ENCODE data around the gene SUPT4H1. TPM values are rescaled to one million over a fixed set of nuclear protein-coding genes. Genes with fewer than 3 reads are reported as not detected.

The SUPT4H1 gene
- total RNA-seq, 1 experiment from 2014 or later, result 70.9 TPM

GRCh38 chr17:58313815-58314705 lies 37.9 kb downstream of the SUPT4H1 start:
- CTCF ChIA-PET, result interaction anchor here (1.9 kb wide), 1 partner anchor 103 kb away, joined by 5 read pairs; the partner anchor contains the start of gene RNF43
- POLR2A ChIA-PET, result no interaction called here
- no peaks in the 10 kb centered on the region for H3K9me3 Mint-ChIP-seq (ENCODE audit: unreplicated experiment)
- no peak overlapping the region for H3K4me3 ChIP-seq (ENCODE audit: low read depth, low read length)
- intact Hi-C loops (cut with micrococcal nuclease; ENCODE audit: unreplicated experiment), result no loop called here
- no peak for TF ChIP-seq CTCF (IDR thresholded peaks at IDR 0.05; ENCODE audit: insufficient read depth in 1 of 2, low read depth in 1 of 2, low read length in 1 of 2, severe bottlenecking in 1 of 2, unreplicated experiment in 1 of 2)
- H3K27me3 ChIP-seq (replicated peaks; ENCODE audit: control insufficient read depth, insufficient read depth, low read length), result no peaks in the 10 kb centered on the region
- H3K27ac Mint-ChIP-seq (ENCODE audit: unreplicated experiment), result no peak overlapping the region
- H3K9me3 ChIP-seq, result no peaks in the 10 kb centered on the region
- DNase-seq, result no peak
- peaks cover 16% of the 10 kb centered on the region for H3K4me1 ChIP-seq
- H3K36me3 Mint-ChIP-seq (ENCODE audit: insufficient read depth, unreplicated experiment), result no peaks in the 10 kb centered on the region
- no peaks in the 10 kb centered on the region for H3K27me3 Mint-ChIP-seq (ENCODE audit: insufficient read depth, unreplicated experiment)
- no peak overlapping the region for H3K4me3 Mint-ChIP-seq (ENCODE audit: unreplicated experiment)
- no peaks in the 10 kb centered on the region for H3K36me3 ChIP-seq (ENCODE audit: control insufficient read depth, insufficient read depth, low read length)
- no TSS peak for BruUV-seq (replicated peaks)
- H3K4me1 Mint-ChIP-seq (ENCODE audit: low read depth, unreplicated experiment), result peaks cover 20% of the 10 kb centered on the region

- Histone ChIP-seq H3K9me3 (no peaks in the 10 kb centered on the region), H3K27me3 (replicated peaks; ENCODE audit: control insufficient read depth, insufficient read depth, low read length) (no peaks in the 10 kb centered on the region), H3K4me1 (peaks cover 10% of the 10 kb centered on the region), H3K36me3 (ENCODE audit: control insufficient read depth, insufficient read depth, low read length) (no peaks in the 10 kb centered on the region), H3K4me3 (ENCODE audit: low read depth, low read length) (no peak overlapping the region)
- intact Hi-C loops (cut with micrococcal nuclease; ENCODE audit: unreplicated experiment), result no loop called here
- Mint-ChIP-seq H3K36me3 (ENCODE audit: insufficient read depth, unreplicated experiment) (no peaks in the 10 kb centered on the region), H3K27ac (ENCODE audit: unreplicated experiment) (no peak overlapping the region), H3K27me3 (ENCODE audit: insufficient read depth, unreplicated experiment) (no peaks in the 10 kb centered on the region), H3K4me3 (ENCODE audit: unreplicated experiment) (no peak overlapping the region), H3K9me3 (ENCODE audit: unreplicated experiment) (no peaks in the 10 kb centered on the region), H3K4me1 (ENCODE audit: low read depth, unreplicated experiment) (peaks cover 18% of the 10 kb centered on the region)
- TF ChIP-seq CTCF (IDR thresholded peaks at IDR 0.05; ENCODE audit: insufficient read depth in 1 of 2, low read depth in 1 of 2, low read length in 1 of 2, severe bottlenecking in 1 of 2, unreplicated experiment in 1 of 2), result no peak
- CTCF ChIA-PET, result interaction anchor here (0.5 kb wide), 1 partner anchor 146 kb away, joined by 5 read pairs; no protein-coding TSS in a partner anchor
- POLR2A ChIA-PET, result no interaction called here
- DNase-seq, result no peak
- no TSS peak for BruUV-seq (replicated peaks)
Measured at GRCh38 chr17:58312829-58313228, 39.2 kb downstream of the SUPT4H1 start.

- DNase-seq, result no peak
- H3K27ac Mint-ChIP-seq (ENCODE audit: unreplicated experiment), result no peak overlapping the region
- POLR2A ChIA-PET, result no interaction called here
- no peaks in the 10 kb centered on the region for H3K9me3 Mint-ChIP-seq (ENCODE audit: unreplicated experiment)
- intact Hi-C loops (cut with micrococcal nuclease; ENCODE audit: unreplicated experiment), result no loop called here
- no peak overlapping the region for H3K4me3 Mint-ChIP-seq (ENCODE audit: unreplicated experiment)
- Histone ChIP-seq H3K4me1 (0 out of 2 replicates have a peak, but pooled peaks cover 6% of the 10 kb centered on the region), H3K27me3 (replicated peaks; ENCODE audit: control insufficient read depth, insufficient read depth, low read length) (no peaks in the 10 kb centered on the region), H3K36me3 (ENCODE audit: control insufficient read depth, insufficient read depth, low read length) (no peaks in the 10 kb centered on the region), H3K9me3 (no peaks in the 10 kb centered on the region), H3K4me3 (ENCODE audit: low read depth, low read length) (no peak overlapping the region)
- no peaks in the 10 kb centered on the region for H3K27me3 Mint-ChIP-seq (ENCODE audit: insufficient read depth, unreplicated experiment)
- no TSS peak for BruUV-seq (replicated peaks)
- H3K36me3 Mint-ChIP-seq (ENCODE audit: insufficient read depth, unreplicated experiment), result no peaks in the 10 kb centered on the region
- peaks cover 11% of the 10 kb centered on the region for H3K4me1 Mint-ChIP-seq (ENCODE audit: low read depth, unreplicated experiment)
- no peak for TF ChIP-seq CTCF (IDR thresholded peaks at IDR 0.05; ENCODE audit: insufficient read depth in 1 of 2, low read depth in 1 of 2, low read length in 1 of 2, severe bottlenecking in 1 of 2, unreplicated experiment in 1 of 2)
- CTCF ChIA-PET, result interaction anchor here (0.5 kb wide), 1 partner anchor 147 kb away, joined by 5 read pairs; no protein-coding TSS in a partner anchor
Measured at GRCh38 chr17:58312021-58312630, 39.9 kb downstream of the SUPT4H1 start.
